ENCODE measurements around the gene OTOP3.
A peak's percentile ranks its signal among the peaks of the same experiment; 100 is the strongest.

OTOP3 gene

GRCh38 chr17:74935585-74936469 is at the start of gene OTOP3:
OTOP3 (plus strand) TSS chr17:74935898; CDS start chr17:74935922, 24 bp downstream.
- Mint-ChIP-seq H3K27me3 (peaks cover 79% of the 10 kb centered on the region), H3K36me3 (ENCODE audit: low read depth) (no peaks in the 10 kb centered on the region), H3K27ac (no peak within 1 kb of the TSS), H3K9me3 (no peaks in the 10 kb centered on the region), H3K4me3 (no peak within 1 kb of the TSS), H3K4me1 (ENCODE audit: low read depth) (no peaks in the 10 kb centered on the region)
- no peak for DNase-seq

- peaks cover 36% of the 10 kb centered on the region for H3K27me3 Mint-ChIP-seq
- peaks cover 3% of the 10 kb centered on the region for H3K4me1 Mint-ChIP-seq (ENCODE audit: low read depth)
- no peak overlapping the region for H3K27ac Mint-ChIP-seq
- H3K9me3 Mint-ChIP-seq, result no peaks in the 10 kb centered on the region
- H3K36me3 Mint-ChIP-seq (ENCODE audit: low read depth), result no peaks in the 10 kb centered on the region
- no peak for DNase-seq
- no peak overlapping the region for H3K4me3 Mint-ChIP-seq
Observed at GRCh38 chr17:74888469-74888868, 47.2 kb upstream of the OTOP3 start.

GRCh38 chr17:74890554-74890953 is 45.1 kb upstream of the OTOP3 start:
- peaks cover 46% of the 10 kb centered on the region for H3K27me3 Mint-ChIP-seq

GRCh38 chr17:74892013-74892841 is 43.5 kb upstream of the OTOP3 start:
- DNase-seq, result no peak
- H3K4me1 Mint-ChIP-seq (ENCODE audit: low read depth), result peaks cover 4% of the 10 kb centered on the region
- H3K4me3 Mint-ChIP-seq, result no peak overlapping the region
- no peak overlapping the region for H3K27ac Mint-ChIP-seq
- no peaks in the 10 kb centered on the region for H3K9me3 Mint-ChIP-seq
- peaks cover 46% of the 10 kb centered on the region for H3K27me3 Mint-ChIP-seq
- no peaks in the 10 kb centered on the region for H3K36me3 Mint-ChIP-seq (ENCODE audit: low read depth)

More at GRCh38 chr17:74890554-74890953, 45.1 kb upstream of the OTOP3 start:
- Mint-ChIP-seq H3K36me3 (ENCODE audit: low read depth) (no peaks in the 10 kb centered on the region), H3K27ac (no peak overlapping the region), H3K9me3 (no peaks in the 10 kb centered on the region), H3K4me1 (ENCODE audit: low read depth) (peaks cover 4% of the 10 kb centered on the region), H3K4me3 (no peak overlapping the region)
- no peak for DNase-seq

- DNase-seq, result no peak
- Mint-ChIP-seq H3K27me3 (peaks cover 44% of the 10 kb centered on the region), H3K36me3 (ENCODE audit: low read depth) (no peaks in the 10 kb centered on the region), H3K9me3 (no peaks in the 10 kb centered on the region), H3K27ac (no peak within 1 kb of the TSS), H3K4me1 (ENCODE audit: low read depth) (peaks cover 4% of the 10 kb centered on the region), H3K4me3 (peak within 1 kb of the TSS; percentile 55)
Observed at GRCh38 chr17:74892974-74893911, 42.5 kb upstream of the OTOP3 start, which contains the start of gene FADS6. FADS6 (minus strand) TSS chr17:74893633; CDS start chr17:74893595, 38 bp downstream.

GRCh38 chr17:74893936-74894671 is 41.6 kb upstream of the OTOP3 start:
- Mint-ChIP-seq H3K4me1 (ENCODE audit: low read depth) (peaks cover 4% of the 10 kb centered on the region), H3K27ac (no peak overlapping the region), H3K9me3 (no peaks in the 10 kb centered on the region), H3K27me3 (peaks cover 44% of the 10 kb centered on the region), H3K4me3 (peak overlapping the region; percentile 55), H3K36me3 (ENCODE audit: low read depth) (no peaks in the 10 kb centered on the region)
- DNase-seq, result no peak

- Mint-ChIP-seq H3K36me3 (ENCODE audit: low read depth) (no peaks in the 10 kb centered on the region), H3K4me1 (ENCODE audit: low read depth) (peaks cover 2% of the 10 kb centered on the region), H3K4me3 (no peak overlapping the region), H3K9me3 (no peaks in the 10 kb centered on the region), H3K27me3 (peaks cover 39% of the 10 kb centered on the region), H3K27ac (no peak overlapping the region)
- DNase-seq, result no peak
Observed at GRCh38 chr17:74898376-74898946, 37.2 kb upstream of the OTOP3 start.

- Mint-ChIP-seq H3K9me3 (no peaks in the 10 kb centered on the region), H3K4me3 (no peak overlapping the region), H3K4me1 (ENCODE audit: low read depth) (peaks cover 4% of the 10 kb centered on the region), H3K27me3 (peaks cover 35% of the 10 kb centered on the region), H3K36me3 (ENCODE audit: low read depth) (no peaks in the 10 kb centered on the region), H3K27ac (no peak overlapping the region)
- no peak for DNase-seq
Observed at GRCh38 chr17:74900208-74900607, 35.5 kb upstream of the OTOP3 start.

- Mint-ChIP-seq H3K9me3 (no peaks in the 10 kb centered on the region), H3K4me3 (no peak overlapping the region), H3K27ac (no peak overlapping the region), H3K27me3 (peaks cover 28% of the 10 kb centered on the region), H3K4me1 (ENCODE audit: low read depth) (peaks cover 5% of the 10 kb centered on the region), H3K36me3 (ENCODE audit: low read depth) (no peaks in the 10 kb centered on the region)
- DNase-seq, result no peak
Observed at GRCh38 chr17:74901353-74902135, 34.2 kb upstream of the OTOP3 start.

GRCh38 chr17:74903034-74903433 is 32.7 kb upstream of the OTOP3 start:
- Mint-ChIP-seq H3K36me3 (ENCODE audit: low read depth) (no peaks in the 10 kb centered on the region), H3K27ac (no peak overlapping the region), H3K4me1 (ENCODE audit: low read depth) (peaks cover 5% of the 10 kb centered on the region), H3K9me3 (no peaks in the 10 kb centered on the region), H3K27me3 (peaks cover 24% of the 10 kb centered on the region), H3K4me3 (no peak overlapping the region)
- no peak for DNase-seq

- Mint-ChIP-seq H3K4me1 (ENCODE audit: low read depth) (peaks cover 5% of the 10 kb centered on the region), H3K9me3 (no peaks in the 10 kb centered on the region), H3K4me3 (no peak overlapping the region), H3K27me3 (peaks cover 24% of the 10 kb centered on the region), H3K27ac (no peak overlapping the region), H3K36me3 (ENCODE audit: low read depth) (no peaks in the 10 kb centered on the region)
- DNase-seq, result no peak
Observed at GRCh38 chr17:74903671-74904070, 32.0 kb upstream of the OTOP3 start.

GRCh38 chr17:74904687-74905409 is 30.9 kb upstream of the OTOP3 start:
- Mint-ChIP-seq H3K4me1 (ENCODE audit: low read depth) (peaks cover 5% of the 10 kb centered on the region), H3K27ac (no peak overlapping the region), H3K27me3 (peaks cover 24% of the 10 kb centered on the region), H3K36me3 (ENCODE audit: low read depth) (no peaks in the 10 kb centered on the region), H3K4me3 (no peak overlapping the region), H3K9me3 (no peaks in the 10 kb centered on the region)
- DNase-seq, result no peak

Data from activated T-cell treated with anti-CD3 and anti-CD28 coated beads, Interleukin-2, amount 50 U/mL, for 24 hours (primary cell).